CD1c-positive myeloid dendritic cell (primary cell): Measurements from ENCODE around the gene ANKRD44.

Experiments used
- DNase-seq: peaks from one replicate; pipeline ENCODE4 v3.0.0-alpha.2; 2016; ENCODE audit errors: extremely low spot score

The ANKRD44 gene

GRCh38 chr2:197113275-197113711, 197.3 kb downstream of the ANKRD44 start:
- peak; percentile 48 for DNase-seq

GRCh38 chr2:197109326-197109725, 201.3 kb downstream of the ANKRD44 start:
- no peak for DNase-seq

GRCh38 chr2:197108758-197109157, 201.8 kb downstream of the ANKRD44 start:
- no peak for DNase-seq

GRCh38 chr2:197107291-197108269, 203.0 kb downstream of the ANKRD44 start:
- no peak for DNase-seq

GRCh38 chr2:197103363-197103762, 207.2 kb downstream of the ANKRD44 start:
- DNase-seq, result no peak

GRCh38 chr2:197102231-197102630, 208.3 kb downstream of the ANKRD44 start:
- no peak for DNase-seq

GRCh38 chr2:197101519-197101918, 209.1 kb downstream of the ANKRD44 start:
- DNase-seq, result no peak

- DNase-seq, result no peak
Measured at GRCh38 chr2:197097578-197098366, 212.8 kb downstream of the ANKRD44 start.

GRCh38 chr2:197096649-197097048, 213.9 kb downstream of the ANKRD44 start:
- no peak for DNase-seq

- DNase-seq, result no peak
Measured at GRCh38 chr2:197092431-197092830, 218.1 kb downstream of the ANKRD44 start.

GRCh38 chr2:197090742-197091367, 219.7 kb downstream of the ANKRD44 start:
- no peak for DNase-seq

- no peak for DNase-seq
Measured at GRCh38 chr2:197089655-197090054, 220.9 kb downstream of the ANKRD44 start.

GRCh38 chr2:197088694-197089093, 221.9 kb downstream of the ANKRD44 start:
- DNase-seq, result no peak

- DNase-seq, result peak; percentile 89
Measured at GRCh38 chr2:197086500-197086899, 224.1 kb downstream of the ANKRD44 start.

GRCh38 chr2:197085665-197086064, 224.9 kb downstream of the ANKRD44 start:
- no peak for DNase-seq

GRCh38 chr2:197081294-197081693, 229.3 kb downstream of the ANKRD44 start:
- peak; percentile 79 for DNase-seq

- no peak for DNase-seq
Measured at GRCh38 chr2:197080578-197081216, 229.9 kb downstream of the ANKRD44 start.

- no peak for DNase-seq
Measured at GRCh38 chr2:197079832-197080555, 230.6 kb downstream of the ANKRD44 start.

- DNase-seq, result no peak
Measured at GRCh38 chr2:197079414-197079813, 231.2 kb downstream of the ANKRD44 start.

GRCh38 chr2:197078535-197078934, 232.0 kb downstream of the ANKRD44 start:
- DNase-seq, result no peak

GRCh38 chr2:197077336-197077735, 233.2 kb downstream of the ANKRD44 start:
- no peak for DNase-seq
